Peyer's patch (tissue), 4 donors: Measurements from ENCODE around the gene TMEM19.
A peak's percentile ranks its signal among the peaks of the same experiment; 100 is the strongest.

Experiments
- CTCF ChIP-seq, 6 experiments: fragments of 450-650 bp in 4 of 6; fragments of 200-600 bp in 2 of 6; sonication (generic) in 1 of 6; IDR thresholded peaks; one replicate each; pipeline ENCODE4 v1.5.1; 2017 to 2019; ENCODE audit warnings: antibody characterized with exemption in 6 of 6, mild to moderate bottlenecking in 3 of 6, moderate library complexity in 1 of 6
- POLR2A ChIP-seq, 2 donors: fragments of 450-650 bp; IDR thresholded peaks; one replicate each; pipeline ENCODE4 v1.5.1; 2017; ENCODE audit warnings: antibody characterized with exemption in 2 of 2, mild to moderate bottlenecking in 2 of 2, moderate library complexity in 2 of 2

GRCh38 chr12:71731439-71732356 is 45.8 kb downstream of the TMEM19 start:
- TF ChIP-seq CTCF (IDR thresholded peaks at IDR 0.05) = peak in 2 of 6 experiments; percentile 34 to 35
- no peak for TF ChIP-seq POLR2A (IDR thresholded peaks at IDR 0.05)
